ENCODE data around the gene NCOA1.

- TF ChIP-seq POLR2A (IDR thresholded peaks at IDR 0.05; ENCODE audit: low read depth, low read length) (no peak), POLR2AphosphoS5 (IDR thresholded peaks at IDR 0.05; ENCODE audit: low read depth, low read length) (no peak), TAF1 (IDR thresholded peaks at IDR 0.05; ENCODE audit: low read depth, low read length) (no peak), POU2F2 (IDR thresholded peaks at IDR 0.05; ENCODE audit: low read depth, low read length) (no peak)
These were observed 137.7 kb downstream of the NCOA1 start for GRCh38 chr2:24628746-24629145.

Measured in GM12891 (cell line).